Islet precursor cell (in vitro differentiated cells): ENCODE data around the gene INPP4B.

Experiments
- DNase-seq: peaks from one replicate; pipeline ENCODE4 v3.0.0-alpha.2; 2018

Gene INPP4B

DNA sequence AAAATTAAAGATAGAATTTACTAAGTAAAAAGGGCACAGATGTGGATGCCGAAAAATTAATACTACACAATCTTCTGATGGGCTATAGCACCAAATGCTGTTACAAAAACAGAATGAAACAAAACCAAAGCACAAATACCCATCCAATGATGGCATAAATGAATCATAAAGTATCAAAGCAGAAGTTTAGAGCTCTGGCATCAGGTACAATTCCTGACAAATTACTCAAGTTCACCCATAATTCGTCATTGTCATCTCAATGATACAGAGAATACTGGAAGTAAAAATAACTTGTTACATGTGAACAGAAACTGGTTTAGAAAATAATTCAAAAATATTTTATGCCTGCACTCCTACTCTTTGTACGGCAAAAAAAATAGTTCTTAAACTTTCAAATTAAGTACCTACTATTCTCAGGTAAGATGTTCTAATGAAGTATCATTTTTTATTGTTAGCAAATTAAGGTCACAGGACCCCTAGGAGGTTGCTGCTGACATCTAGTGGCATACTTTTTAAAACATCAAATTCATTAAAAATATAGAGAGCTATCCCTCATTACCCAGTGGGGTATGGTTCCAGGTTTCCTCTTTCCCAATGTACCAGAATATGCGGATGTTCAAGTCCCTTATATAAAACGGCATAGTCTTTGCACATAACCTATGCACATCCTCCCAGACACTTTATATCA is 126.1 kb downstream of the INPP4B start:
- no peak for DNase-seq

DNA sequence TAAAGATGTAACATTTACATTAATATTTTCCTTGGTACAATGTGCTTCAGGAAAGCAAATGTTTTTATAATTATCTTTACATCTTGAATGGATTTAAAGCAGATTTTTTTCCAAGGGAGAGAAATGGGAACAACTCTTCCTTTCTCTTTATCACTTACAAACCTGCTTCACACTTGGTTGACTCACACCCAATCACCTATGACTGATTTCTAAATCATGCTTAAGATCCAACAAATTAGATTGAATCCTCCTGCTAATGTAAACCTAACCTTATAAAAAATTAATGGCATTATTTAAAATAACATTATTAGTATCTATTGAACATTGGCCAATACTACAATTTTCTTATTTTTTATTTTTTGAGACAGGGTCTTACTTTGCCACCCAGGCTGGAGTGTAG is 127.1 kb downstream of the INPP4B start:
- no peak for DNase-seq

DNA sequence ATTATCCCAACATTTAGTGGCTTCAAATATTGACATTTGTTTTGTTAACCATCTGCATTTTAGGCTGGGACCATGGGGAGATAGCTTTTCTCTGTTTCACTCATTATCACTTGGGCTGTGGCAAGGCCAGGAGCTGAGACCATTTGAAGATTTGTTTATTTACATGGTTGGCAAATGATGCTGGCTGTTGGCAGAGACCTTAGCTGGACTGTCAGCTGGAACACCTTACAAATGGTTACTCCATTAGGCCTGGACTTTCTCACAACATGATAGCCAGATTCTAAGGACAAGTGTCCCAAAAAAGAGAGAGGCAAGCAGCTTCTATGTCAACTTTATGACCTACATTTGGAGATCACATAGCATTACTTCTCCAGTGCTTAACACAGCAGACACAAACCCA is 130.4 kb downstream of the INPP4B start:
- no peak for DNase-seq

DNA sequence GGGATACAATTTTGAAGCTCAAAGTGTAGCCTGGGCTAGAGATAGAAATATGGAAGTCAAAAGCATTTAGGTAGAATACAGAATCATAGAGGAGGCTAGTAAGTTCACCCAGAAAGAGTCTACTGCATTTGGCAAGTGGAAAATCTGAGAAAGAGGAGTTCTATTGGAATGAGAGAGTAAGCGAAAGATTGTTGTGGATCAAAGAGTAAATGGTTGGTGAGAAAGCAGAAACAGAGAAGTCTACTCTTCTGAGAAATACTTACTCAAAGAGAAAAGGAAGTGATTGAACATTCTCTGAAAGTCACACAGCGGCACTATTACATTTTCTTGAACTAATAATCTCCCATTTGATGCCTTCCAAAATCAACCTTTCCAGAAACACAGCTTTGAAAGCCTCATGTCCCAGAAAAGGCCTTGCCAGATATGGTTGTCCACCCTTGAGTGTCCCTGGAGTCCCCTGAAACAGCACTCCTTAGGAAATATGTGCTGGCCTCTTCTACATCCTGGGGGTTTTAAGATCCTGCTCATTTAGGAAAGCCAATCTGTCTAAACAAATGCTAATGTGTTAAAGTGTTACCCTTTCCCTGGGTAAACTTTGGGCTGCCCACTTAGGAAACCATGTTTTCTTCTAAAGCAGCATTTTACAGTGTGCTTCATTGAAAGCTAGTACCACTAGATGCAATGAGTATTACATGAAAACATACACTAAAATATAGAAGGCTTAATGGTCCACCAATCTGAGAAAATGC is 132.6 kb downstream of the INPP4B start:
- DNase-seq = no peak

DNA sequence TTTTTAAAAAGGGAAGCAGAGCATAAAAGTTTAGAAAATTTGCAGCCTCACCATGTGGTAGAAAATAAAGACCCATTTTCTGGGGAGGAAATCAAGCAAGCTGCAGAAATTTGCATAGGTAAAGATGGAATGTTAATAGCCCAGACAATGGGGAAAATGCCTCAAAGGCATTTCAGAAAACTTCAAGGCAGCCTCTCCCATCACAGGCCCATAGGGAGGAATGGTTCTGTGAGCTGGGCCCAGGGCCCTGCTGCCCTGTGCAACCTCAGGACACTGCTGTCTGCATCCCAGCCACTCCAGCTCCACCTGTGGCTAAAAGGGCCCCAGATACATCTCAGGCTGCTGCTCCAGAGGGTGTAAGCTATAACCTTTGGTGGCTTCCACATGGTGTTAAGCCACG is 137.9 kb downstream of the INPP4B start:
- peak; percentile 84 for DNase-seq

DNA sequence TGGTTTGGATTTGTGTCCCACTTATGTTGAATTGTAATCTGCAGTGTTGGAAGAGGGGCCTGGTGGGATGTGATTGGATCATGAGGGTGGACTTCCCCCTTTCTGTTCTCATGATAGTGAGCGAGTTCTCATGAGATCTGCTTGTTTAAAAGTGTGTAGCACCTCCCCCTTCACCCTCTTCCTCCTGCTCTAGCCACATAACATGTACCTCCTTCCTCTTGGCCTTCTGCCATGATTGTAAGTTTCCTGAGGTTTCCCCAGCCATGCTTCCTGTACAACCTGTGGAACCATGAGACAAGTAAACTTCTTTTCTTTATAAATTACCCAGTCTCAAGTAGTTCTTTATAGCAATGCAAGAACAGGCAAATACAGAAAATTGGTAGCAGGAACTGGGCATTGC is 138.7 kb downstream of the INPP4B start:
- no peak for DNase-seq

DNA sequence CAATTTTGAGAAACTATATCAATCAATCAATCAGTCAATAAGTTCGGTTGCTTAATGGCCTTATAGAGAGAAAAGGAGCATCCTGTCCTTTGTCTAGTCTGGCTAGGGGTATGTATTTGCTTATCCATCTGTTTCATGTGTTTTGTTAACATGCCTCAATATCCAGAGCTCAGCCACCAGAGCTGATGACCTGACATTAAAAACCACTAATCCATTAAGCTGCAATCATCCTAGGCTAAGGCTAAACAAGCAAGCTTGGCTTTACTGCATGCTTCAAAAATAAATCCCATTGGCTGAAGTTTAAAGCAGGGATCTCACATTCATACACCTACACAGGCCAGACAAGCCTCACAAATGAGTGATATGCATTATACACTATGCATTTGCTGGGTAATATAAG is 139.7 kb downstream of the INPP4B start:
- no peak for DNase-seq

DNA sequence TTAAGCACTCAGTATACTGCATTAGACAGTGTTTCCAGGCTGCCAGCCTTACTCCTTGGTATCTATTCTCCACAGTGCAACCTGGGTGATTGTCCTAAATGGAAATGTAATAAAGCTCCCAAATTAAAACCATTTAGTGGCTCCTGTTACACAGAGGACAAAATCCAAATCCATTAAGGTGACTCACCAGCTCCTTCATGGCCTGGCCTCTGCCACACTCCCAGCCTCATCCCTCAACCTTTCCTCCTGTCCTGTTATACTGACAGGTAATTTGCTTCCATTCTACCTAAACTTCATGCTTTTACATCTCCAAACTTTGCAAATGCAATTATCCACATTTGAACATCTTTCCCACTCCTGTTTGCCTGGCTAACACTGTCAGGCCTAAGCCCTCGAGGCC is 140.3 kb downstream of the INPP4B start:
- peak; percentile 66 for DNase-seq

DNA sequence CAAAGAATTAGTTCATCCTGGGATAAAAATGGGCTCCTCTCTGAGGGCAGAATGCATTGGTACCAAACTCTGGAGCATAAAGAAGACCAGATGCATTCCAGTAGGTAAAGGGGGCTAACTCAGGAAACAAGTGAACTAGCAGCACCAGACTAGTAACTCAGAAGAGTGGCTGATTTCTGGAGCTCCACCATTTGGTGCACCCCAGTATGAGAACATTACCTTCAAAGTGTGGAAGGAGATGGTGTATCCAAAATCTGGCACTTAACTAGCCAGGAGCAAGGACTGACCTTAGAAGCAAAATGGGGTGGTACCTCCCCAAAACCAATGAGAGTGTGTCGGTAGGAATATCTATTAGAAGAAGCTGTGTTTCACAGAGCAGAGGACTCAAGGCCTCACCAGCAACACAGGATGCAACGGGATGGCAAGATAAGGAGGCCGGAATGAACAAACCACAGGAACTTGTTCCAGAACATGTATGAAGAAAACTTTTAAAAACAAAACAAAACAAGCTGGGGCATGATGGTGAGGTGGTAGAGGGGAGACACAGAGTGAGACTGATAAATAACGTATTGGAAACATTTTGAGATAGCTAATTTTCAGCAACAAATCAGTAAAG is 142.3 kb downstream of the INPP4B start:
- no peak for DNase-seq

DNA sequence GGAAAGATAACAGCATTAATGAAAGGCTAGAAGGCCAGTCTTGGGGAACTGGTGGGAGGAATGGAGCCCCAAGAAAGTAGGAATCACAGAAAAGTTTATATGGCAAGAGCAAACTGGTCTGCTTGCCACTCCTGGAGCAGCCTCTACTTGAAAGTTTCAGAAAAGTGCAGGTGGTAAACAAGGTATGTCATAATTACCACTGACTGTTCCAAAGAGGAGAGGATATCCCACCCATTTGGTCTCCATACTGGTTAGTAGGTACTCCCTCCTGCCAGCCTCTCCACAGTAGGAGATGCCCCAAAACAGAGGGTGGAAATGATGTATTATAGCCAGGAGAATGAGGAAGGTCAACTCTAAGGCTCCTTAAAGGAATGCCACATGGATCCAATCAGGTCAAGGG is 145.1 kb downstream of the INPP4B start:
- DNase-seq = no peak

DNA sequence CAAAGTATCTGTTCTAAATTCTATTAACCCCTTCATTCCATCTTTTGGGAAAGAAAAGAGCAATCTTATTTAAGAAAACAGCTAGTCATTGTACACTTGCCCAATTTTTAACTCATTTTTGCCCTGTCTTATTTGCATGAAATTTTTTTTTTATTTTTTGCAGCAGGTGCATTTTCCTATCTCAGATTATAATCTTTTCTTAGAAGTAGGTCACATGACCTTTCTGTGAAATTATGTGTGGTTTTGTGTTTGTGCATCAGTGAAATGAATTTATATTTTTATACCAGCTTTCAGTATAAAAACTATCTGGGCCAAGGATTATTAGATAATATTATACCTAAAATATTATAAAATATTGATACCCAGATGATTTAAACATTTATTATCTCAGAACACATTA is 145.6 kb downstream of the INPP4B start:
- no peak for DNase-seq

DNA sequence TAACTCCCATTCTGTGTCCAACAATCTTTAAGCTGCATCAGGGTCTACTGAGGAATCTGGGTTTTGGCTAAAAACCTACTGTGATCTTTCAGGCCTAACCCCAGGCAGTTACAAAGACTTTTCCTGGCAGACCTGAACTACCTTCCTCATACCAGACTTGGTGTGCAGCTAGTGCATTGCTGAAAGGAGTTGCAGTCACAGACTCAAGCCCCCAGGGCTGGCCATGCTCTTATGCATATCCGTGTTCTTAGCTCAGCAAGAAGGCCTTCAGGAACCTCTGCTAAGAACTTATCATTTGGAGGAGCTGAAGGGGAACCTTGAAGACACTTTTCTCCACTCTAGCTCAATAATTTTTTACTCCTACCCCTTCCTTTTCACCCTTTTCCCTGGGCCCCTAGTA is 147.5 kb downstream of the INPP4B start:
- peak; percentile 89 for DNase-seq

DNA sequence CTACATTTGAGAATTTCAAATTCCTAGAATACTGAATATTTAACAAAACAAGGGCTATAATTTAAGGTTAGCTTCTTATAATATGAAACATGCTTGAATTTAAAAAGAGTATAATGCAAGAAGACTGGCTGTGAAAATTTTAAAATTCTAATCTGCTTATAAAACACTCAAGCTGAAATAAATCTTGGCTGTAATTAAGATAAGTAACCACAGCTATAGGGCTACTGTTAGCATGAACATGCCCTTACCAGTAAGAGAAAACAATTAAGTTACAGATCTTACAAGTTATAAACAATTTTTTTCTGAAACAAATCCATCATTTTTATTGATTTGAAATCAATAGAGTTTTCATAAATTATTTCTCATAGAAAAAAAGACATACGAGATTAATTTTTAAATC is 148.2 kb downstream of the INPP4B start:
- no peak for DNase-seq

DNA sequence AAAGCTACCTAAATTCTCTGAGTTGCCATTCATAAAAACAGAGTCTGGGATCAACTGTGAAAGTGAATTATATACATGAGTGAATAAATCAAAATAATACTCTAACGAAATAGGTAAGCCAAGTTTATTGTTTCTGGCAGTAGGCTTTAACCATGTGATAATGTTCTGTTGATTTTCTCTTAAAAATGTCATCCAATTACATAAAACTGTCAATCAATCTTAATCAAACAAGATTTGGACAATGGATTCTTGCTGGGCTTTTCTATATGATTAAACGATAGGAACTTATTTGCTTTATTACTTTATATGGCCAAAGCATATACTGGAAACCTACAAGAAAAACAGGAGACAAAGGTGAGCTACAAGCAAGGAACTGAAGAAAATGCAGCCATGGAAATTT is 148.8 kb downstream of the INPP4B start:
- no peak for DNase-seq

DNA sequence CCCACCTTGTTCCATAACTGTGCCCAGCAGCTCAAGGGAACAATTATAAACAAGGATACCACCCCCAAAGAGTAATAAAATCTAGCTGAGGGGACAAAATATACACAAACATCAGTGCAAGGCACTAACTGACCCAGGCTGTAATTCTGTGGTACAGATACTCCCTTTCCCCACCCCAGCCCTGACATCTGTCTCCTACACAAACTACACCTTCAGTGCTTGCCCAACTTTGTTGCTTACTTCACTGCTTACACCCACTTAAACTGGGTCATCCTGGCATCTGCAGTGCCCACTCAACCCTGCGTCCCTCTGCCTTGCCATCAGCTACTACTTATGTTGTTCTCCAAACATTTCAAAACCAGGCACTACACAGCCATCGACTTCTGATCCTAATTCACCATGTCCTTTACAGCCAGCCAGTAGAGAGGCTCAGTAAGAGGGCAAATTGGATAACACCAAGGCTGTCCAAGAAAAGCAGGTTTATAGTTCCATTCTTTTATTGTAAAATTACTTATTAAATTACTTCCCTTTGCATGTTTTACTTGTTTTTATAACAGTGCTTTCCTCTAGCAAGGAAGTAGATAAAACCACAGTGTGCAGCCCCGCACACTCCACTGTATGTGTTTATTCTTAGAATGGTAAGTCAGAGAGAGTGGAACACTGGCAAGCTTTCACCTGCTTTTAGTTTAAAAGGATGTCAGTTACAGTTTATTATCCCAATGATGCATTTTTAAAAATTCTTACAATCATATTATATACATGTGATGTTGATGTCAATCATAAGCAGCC is 149.6 kb downstream of the INPP4B start:
- no peak for DNase-seq

DNA sequence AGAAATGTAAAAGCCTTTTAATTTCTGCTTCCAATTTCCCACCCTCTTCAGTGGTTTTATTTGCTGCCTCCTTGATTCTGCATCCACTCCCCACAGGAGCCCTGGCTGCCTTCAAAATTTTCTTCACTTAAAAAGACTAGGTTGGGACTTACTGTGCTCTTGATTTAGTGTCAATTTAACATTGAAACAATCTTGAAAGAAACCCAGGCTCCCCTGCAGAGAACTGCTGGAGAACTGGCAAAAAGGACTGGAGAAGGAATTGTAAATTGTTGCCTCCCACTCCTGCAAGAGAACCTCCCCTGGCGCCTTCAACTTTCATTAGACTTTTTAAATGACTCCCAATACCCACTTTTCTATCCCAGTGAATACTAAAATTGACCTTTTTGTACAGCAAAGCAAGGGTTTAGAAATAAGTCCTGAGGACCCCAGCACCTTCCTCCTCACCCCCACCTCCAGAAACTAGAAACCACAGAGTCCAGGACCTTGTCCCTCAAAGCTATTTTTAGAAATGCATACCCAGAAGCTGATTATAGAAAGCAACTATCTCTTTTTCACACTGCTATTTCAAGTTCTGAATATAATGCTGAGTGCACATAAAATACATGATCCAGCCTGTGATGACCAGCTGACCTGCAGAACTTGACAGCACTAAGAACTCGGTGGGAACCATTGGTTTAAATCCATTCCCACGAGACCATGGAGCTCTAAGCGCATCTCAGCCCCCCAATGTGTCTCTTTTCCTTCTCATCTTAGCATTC is 155.5 kb downstream of the INPP4B start:
- no peak for DNase-seq

DNA sequence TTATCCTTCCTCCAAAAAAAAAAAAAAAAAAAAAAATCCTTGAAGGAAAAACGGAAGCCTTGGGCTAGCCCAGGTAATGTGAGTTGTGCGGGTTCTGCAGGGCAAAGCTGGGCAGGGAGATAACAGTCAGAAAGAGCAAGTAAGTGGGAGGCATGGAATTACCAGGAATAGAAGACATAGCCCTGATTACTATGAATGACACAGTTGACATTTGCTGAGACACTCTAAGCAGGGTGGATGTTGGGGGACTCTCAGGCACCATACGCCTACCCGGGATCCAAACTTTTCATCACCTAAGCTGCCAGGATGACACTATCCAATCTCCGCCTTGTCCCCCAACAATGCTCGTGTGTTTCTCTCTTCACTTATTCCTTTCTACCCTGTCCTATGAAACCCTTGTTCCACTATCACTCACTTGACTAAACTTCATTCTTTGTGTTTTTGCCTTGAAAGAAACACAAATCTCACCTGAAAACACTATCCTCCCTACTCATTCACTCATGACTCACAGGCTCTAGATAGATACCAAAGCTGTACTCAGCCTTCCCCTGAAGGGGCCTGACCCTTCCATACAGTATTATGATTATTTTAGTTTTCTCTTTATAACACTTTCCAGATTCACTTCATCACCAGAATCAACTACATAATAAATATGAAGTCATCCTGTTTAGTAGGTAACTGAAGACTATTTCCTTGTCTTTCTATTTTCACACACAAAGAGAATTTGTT is 158.4 kb downstream of the INPP4B start:
- DNase-seq = no peak

DNA sequence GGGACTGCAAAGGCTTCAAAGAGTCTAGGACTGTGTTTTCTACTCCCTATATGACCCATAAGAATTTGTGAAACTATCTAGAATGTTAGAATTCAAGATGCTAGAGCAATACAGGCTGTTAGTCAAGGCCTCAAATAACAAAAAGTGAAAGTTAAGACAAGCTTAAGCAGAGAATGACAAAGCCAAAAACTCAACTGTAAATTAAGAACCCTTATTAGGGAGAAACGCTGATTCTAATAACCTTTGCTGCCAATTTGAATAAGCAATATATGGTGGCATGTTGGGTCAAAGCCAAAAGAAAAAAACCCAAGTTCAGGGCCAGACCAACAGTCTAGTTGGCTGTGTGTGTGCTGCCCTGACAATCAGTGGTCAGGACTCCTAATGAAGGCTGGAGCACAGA is 160.0 kb downstream of the INPP4B start:
- DNase-seq = no peak

DNA sequence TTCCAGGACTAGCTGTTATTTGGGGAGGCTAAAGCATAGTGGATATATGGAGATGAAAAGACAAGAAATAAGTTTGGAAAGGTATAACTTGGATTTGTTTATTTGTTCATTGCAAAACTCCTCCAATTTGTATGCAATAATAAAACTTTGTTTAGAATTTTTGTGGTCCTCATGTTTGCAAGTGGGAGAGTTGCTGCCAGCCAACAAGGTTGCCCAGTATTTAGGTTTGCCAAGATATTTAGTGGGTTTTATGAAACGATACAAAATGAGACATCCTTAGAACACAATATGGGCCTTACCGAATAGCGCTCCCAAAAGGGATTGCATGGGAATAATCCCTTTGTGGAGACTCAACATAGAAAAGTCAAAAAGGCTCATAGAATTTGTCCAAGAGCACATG is 162.1 kb downstream of the INPP4B start:
- no peak for DNase-seq

DNA sequence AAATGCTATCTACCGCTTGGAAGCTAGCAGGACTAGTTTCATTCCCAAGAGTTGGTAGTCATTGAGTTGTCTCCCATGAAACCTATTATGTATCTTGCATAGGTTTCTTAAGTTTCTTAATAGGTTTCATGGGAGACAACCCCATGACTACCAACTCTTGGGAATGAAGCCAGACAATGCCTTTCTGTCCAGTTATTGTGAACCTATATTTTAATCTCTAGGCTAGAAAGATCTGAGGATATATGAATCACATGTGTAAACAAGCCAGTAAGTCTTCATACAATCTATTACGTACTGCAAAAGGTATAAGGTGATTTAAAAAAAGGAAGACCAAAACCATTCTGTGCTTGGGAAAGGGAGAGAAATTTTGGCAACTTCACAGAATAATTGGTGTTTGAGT is 162.6 kb downstream of the INPP4B start:
- no peak for DNase-seq

DNA sequence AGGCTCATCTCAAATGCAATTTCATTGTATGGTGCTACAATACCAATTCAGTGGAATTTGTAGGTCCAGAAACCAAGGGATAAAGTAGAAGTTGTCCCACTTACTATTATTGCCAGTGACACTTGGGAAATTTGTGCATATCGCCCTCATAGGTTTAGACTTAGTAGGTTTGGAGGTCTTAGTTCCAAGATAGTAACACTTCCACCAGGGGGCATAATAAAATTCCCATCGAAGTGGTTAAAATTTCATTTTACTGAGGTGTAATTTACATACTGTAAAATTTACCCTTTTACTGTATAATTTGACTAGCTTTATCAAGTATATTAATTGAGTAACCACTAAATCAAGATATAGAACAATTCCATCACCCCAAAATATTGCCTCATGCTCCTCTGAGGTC is 174.6 kb downstream of the INPP4B start:
- no peak for DNase-seq

DNA sequence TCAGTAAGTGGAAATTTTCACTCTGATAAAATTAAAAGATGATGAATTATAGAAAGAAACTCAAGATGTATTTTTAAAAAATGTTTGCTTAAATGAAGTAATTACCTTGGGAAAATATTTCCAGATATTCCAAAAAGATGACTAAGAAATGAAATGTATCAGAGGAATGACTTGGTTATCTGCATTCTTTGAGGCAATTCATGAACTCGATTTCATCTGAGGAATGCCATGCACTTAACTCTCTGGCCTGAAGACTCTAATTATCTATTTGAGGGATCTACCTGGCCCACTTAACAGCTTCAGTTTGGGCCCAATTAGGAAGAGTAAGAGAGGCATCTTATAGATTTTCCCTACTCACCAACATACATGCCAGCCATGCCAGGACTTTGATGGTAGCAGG is 182.3 kb downstream of the INPP4B start:
- no peak for DNase-seq
